ENCODE measurements around the gene TOP3B. TPM values are rescaled to one million over a fixed set of nuclear protein-coding genes. Genes with fewer than 3 reads are reported as not detected.

Gene TOP3B
- total and polyA plus RNA-seq, 9 of the 15 experiments (the other 6 are each of a cell fraction or from before 2014, with no cell fraction given): 3.0 to 188 (median 112) TPM

DNA sequence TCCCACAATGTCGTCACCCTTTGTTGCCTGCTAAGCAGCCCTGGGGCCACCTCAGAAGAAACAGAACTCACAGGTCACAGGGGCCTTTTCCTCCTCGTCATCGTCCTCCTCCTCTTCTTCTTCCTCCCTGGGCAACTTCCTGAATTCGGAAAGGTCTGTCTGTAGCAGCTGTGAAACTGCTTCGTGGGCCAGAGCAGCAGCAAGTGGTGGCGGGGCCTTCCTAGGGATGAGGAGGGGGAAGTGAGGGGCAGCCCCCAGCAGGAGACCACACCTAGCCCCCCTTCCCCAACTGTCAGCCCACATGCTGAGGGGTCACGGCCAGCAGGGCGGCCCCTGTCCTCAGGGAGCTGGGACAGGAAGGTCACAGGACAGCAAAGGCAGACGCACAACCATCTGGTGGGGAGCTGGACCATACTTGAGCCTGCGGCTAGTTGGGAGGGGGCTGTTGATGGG, 43.1 kb downstream of the TOP3B start:
- Histone ChIP-seq H3K4me1 (replicated peaks in 1 of 2; ENCODE audit: control insufficient read depth in 2 of 2, insufficient read depth in 2 of 2, low read length in 2 of 2) (peaks cover 12 to 50% of the 10 kb centered on the region in 2 experiments), H3K9me1 (ENCODE audit: control insufficient read depth, insufficient read depth, low read length) (peaks cover 8% of the 10 kb centered on the region), H3K9me3 (replicated peaks; ENCODE audit: control insufficient read depth, insufficient read depth, low read depth, low read length) (no peaks in the 10 kb centered on the region), H3K27me3 (ENCODE audit: control insufficient read depth in 2 of 2, insufficient read depth in 2 of 2, low read length in 2 of 2) (no peaks in the 10 kb centered on the region), H3K4me3 (no peak overlapping the region), H4K20me1 (replicated peaks; ENCODE audit: control insufficient read depth, insufficient read depth, low read length) (peaks cover 15% of the 10 kb centered on the region; the same call in 1 of the 2 replicates), H2AFZ (ENCODE audit: low read depth, low read length) (no peak overlapping the region), H3K27ac (ENCODE audit: extremely low read depth, low read depth, low read length) (peak overlapping the region; percentile 85; the same call in 2 of the 3 replicates), H3K36me3 (ENCODE audit: control insufficient read depth, insufficient read depth, low read length) (peaks cover 84% of the 10 kb centered on the region), H3K9ac (ENCODE audit: insufficient read depth in 1 of 2, low read depth in 2 of 2, low read length in 2 of 2) (peak overlapping the region in 1 of 2 experiments; percentile 29; a peak in 2 of 4 replicates), H3K4me2 (ENCODE audit: insufficient read depth, low read length) (no peak overlapping the region), H3K79me2 (ENCODE audit: control insufficient read depth, insufficient read depth, low read length) (peaks cover 4% of the 10 kb centered on the region; the same call in 1 of the 3 replicates)
- 72% methylated on average over 10 of the region's 10 CpGs for WGBS (ENCODE audit: insufficient coverage, low coverage, missing lambda C conversion rate)
- no TSS peak for BruUV-seq (replicated peaks)
- POLR2A ChIA-PET: interaction anchor here (0.6 to 49.7 kb wide), 24 partner anchors 6 to 1425 kb away, joined by 3 to 1041 read pairs (median 4); partner anchors contain the start of genes PPIL2, PPM1F and SDF2L1
- intact Hi-C loops (cut with micrococcal nuclease): loop anchor here (2.0 to 5.0 kb wide), 4 partner anchors 13 to 155 kb away; partner anchors contain the start of genes PPM1F and TOP3B
- no peak for DNase-seq (ENCODE audit: extremely low read depth in 1 of 4, low spot score in 3 of 4)
- FAIRE-seq: no peak
- CTCF ChIA-PET (ENCODE audit: low intra/inter-chr PET ratio): interaction anchor here (0.6 to 9.2 kb wide), 13 partner anchors 8 to 1520 kb away, joined by 3 to 609 read pairs (median 8); partner anchors contain the start of genes MAPK1, PPIL2 and PPM1F
- in situ Hi-C loops (cut with MboI): loop anchor here (25.0 kb wide), 3 partner anchors 402 to 802 kb away; partner anchors contain the start of gene HIC2
- no peak for ATAC-seq
- TF ChIP-seq, protein P1, sequence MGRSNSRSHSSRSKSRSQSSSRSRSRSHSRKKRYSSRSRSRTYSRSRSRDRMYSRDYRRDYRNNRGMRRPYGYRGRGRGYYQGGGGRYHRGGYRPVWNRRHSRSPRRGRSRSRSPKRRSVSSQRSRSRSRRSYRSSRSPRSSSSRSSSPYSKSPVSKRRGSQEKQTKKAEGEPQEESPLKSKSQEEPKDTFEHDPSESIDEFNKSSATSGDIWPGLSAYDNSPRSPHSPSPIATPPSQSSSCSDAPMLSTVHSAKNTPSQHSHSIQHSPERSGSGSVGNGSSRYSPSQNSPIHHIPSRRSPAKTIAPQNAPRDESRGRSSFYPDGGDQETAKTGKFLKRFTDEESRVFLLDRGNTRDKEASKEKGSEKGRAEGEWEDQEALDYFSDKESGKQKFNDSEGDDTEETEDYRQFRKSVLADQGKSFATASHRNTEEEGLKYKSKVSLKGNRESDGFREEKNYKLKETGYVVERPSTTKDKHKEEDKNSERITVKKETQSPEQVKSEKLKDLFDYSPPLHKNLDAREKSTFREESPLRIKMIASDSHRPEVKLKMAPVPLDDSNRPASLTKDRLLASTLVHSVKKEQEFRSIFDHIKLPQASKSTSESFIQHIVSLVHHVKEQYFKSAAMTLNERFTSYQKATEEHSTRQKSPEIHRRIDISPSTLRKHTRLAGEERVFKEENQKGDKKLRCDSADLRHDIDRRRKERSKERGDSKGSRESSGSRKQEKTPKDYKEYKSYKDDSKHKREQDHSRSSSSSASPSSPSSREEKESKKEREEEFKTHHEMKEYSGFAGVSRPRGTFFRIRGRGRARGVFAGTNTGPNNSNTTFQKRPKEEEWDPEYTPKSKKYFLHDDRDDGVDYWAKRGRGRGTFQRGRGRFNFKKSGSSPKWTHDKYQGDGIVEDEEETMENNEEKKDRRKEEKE (IDR thresholded peaks at IDR 0.05; ENCODE audit: borderline replicate concordance in 1 of 2, control insufficient read depth in 1 of 2, low read depth in 2 of 2, low read length in 1 of 2): no peak
- TF ChIP-seq SMARCA5 (IDR thresholded peaks at IDR 0.05): no peak
- no peak for TF ChIP-seq RUNX1 (IDR thresholded peaks at IDR 0.05; ENCODE audit: low read depth)
- TF ChIP-seq, protein P2, sequence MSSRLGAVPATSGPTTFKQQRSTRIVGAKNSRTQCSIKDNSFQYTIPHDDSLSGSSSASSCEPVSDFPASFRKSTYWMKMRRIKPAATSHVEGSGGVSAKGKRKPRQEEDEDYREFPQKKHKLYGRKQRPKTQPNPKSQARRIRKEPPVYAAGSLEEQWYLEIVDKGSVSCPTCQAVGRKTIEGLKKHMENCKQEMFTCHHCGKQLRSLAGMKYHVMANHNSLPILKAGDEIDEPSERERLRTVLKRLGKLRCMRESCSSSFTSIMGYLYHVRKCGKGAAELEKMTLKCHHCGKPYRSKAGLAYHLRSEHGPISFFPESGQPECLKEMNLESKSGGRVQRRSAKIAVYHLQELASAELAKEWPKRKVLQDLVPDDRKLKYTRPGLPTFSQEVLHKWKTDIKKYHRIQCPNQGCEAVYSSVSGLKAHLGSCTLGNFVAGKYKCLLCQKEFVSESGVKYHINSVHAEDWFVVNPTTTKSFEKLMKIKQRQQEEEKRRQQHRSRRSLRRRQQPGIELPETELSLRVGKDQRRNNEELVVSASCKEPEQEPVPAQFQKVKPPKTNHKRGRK (tag; IDR thresholded peaks at IDR 0.05): no peak
- no peak for TF ChIP-seq PPARD (CRISPR knock-in tag; IDR thresholded peaks at IDR 0.05)
- TF ChIP-seq, protein P3, sequence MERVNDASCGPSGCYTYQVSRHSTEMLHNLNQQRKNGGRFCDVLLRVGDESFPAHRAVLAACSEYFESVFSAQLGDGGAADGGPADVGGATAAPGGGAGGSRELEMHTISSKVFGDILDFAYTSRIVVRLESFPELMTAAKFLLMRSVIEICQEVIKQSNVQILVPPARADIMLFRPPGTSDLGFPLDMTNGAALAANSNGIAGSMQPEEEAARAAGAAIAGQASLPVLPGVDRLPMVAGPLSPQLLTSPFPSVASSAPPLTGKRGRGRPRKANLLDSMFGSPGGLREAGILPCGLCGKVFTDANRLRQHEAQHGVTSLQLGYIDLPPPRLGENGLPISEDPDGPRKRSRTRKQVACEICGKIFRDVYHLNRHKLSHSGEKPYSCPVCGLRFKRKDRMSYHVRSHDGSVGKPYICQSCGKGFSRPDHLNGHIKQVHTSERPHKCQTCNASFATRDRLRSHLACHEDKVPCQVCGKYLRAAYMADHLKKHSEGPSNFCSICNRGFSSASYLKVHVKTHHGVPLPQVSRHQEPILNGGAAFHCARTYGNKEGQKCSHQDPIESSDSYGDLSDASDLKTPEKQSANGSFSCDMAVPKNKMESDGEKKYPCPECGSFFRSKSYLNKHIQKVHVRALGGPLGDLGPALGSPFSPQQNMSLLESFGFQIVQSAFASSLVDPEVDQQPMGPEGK (CRISPR knock-in tag; IDR thresholded peaks at IDR 0.05; ENCODE audit: borderline replicate concordance): no peak
- TF ChIP-seq SPI1 (IDR thresholded peaks at IDR 0.05; ENCODE audit: borderline replicate concordance, low read depth, low read length): peak; percentile 64
- no peak for TF ChIP-seq NCOA6 (IDR thresholded peaks at IDR 0.05)
- no peak for TF ChIP-seq STAG1 (CRISPR knock-in tag; IDR thresholded peaks at IDR 0.05; ENCODE audit: borderline replicate concordance)
- no peak for TF ChIP-seq TAF1 (IDR thresholded peaks at IDR 0.05; ENCODE audit: control insufficient read depth, extremely low read depth, insufficient read depth, low read length, severe bottlenecking)
- TF ChIP-seq, protein P4, sequence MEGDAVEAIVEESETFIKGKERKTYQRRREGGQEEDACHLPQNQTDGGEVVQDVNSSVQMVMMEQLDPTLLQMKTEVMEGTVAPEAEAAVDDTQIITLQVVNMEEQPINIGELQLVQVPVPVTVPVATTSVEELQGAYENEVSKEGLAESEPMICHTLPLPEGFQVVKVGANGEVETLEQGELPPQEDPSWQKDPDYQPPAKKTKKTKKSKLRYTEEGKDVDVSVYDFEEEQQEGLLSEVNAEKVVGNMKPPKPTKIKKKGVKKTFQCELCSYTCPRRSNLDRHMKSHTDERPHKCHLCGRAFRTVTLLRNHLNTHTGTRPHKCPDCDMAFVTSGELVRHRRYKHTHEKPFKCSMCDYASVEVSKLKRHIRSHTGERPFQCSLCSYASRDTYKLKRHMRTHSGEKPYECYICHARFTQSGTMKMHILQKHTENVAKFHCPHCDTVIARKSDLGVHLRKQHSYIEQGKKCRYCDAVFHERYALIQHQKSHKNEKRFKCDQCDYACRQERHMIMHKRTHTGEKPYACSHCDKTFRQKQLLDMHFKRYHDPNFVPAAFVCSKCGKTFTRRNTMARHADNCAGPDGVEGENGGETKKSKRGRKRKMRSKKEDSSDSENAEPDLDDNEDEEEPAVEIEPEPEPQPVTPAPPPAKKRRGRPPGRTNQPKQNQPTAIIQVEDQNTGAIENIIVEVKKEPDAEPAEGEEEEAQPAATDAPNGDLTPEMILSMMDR (IDR thresholded peaks at IDR 0.05 in 2 of 3, conservative IDR thresholded peaks at IDR 0.05 in 1 of 3; ENCODE audit: insufficient read depth in 2 of 3, low read depth in 1 of 3, low read length in 3 of 3): peak in 2 of 3 experiments; percentile 18 to 45; a peak in 2 of 6 replicates
- no peak for TF ChIP-seq ZNF316 (IDR thresholded peaks at IDR 0.05)
- TF ChIP-seq SETDB1 (IDR thresholded peaks at IDR 0.05; ENCODE audit: low read length): no peak
